ENCODE results near the gene DHX35.
"Not testable (repeated sequence)": the region's sequence is repeated elsewhere in the genome, so short reads cannot be mapped to it uniquely, and the experiment has no call there.

DHX35 gene

DNA sequence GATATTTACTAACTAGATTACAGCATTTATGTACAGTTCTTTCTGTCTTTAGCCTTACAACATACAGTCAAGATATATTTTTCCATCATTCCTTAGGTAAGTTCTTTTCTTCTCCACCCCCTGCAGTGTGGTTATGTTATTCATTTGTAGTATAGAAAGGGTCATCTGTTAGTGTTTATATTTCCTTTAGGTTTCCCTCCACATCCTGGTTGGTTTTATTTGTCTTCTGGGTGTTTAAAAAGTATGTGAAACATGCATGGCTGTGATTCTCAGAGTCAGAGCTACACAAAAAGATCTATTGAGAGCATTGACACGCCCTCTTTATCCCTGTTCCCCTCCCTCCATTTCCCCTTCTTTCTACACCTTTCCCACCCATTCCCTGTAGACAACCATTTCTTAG lies 20.1 kb downstream of the DHX35 start:
- no peak for DNase-seq

DNA sequence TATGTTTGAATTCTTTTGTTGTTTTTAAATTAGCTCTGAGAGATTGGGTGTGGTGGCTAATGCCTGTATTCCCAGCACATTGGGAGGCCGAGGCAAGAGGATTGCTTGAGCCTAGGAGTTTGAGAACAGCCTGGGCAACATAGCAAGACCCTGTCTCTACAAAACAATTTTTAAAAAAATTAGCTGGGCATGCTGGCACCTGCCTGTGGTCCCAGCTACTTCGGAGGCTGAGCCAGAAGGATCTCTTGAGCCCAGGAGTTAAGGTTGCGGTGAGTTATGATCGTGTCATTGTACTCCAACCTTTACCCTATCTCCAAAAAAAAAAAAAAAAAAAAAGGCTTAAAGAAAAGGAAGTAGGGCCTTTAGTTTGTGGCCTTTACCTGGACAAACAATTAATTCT lies 22.9 kb downstream of the DHX35 start:
- DNase-seq = no peak

DNA sequence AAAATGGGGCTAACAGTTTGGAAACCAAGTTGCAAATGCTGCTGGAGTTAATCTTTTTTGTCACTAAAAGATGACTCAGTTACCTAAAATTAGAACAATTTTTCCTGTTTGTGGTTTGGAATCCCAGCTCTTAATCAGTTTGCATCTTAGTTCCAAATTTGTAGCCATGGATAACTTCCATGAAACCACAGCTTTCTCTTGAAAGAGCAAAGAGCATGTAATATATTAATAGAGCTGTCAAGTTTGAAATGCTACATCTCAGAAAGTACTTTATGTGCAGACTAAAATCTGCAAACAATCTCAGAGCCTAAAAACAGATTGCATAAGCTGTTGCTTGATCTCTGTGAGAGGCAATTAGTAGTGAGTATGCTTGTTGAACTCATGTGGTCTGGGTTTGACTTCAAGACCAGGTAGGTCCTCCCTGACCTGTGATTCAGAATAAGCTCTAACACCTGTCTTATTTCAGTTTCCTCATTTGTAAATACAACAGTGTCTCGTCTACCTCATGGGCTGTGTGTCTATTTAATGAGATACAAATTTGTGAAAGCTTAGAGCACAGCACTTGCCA lies 23.5 kb downstream of the DHX35 start:
- no peak for DNase-seq

DNA sequence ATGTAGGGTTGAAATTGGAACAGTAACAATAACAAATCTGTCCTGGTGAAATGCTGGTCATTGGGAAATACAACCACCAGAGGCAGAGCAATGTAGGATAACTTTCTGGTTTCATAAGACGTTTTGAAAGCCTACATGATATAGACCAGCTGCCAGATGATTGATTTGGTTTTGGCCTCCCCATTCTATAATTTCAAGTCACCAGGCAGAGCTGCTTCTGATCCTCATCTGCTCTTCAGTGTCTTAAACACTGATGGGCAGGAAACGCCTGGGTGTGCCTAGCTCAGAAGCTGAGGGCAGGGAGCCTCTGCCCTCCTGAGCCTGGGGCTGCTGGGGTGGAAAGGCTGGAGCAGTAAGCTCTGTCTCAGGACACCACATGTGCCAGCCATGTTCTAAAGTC lies 24.5 kb downstream of the DHX35 start:
- no peak for DNase-seq

DNA sequence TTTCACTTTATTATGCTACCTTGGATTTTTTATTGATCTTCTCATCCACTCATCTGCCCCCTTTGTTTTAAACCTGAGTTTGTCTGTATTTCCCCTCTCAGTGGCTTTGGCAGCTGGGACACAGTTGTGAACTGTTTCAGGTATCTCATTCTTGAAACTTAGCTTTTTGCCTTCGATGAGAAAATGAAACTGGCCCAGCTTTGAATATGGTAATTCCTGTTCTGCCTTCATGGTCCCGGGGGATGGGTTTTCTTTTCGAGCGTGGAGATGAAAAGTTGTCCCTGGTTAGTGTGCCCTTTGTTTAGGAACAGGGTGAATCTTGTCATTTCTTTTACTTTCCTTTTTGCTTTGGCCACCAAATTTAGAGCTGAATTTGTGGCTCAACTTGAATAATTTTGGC lies 25.6 kb downstream of the DHX35 start:
- no peak for DNase-seq

DNA sequence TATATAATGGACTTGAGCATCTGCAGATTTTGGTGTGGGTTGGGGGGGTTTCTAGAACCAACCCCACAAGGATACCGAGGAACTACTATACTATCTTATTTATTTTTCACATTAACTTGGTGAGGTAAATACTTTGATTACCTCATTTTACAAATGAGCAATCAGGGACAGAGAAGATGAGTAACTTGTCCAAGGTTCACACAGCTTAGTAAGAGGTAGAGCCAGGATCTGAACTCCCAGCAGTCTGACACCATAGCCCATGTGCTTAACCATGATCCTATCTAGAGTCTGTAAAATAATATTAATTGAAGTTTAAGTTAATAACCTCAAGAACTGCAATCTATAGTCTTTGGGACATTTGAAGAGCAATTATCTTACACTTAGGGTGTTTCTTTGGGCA lies 28.6 kb downstream of the DHX35 start:
- no peak for DNase-seq

DNA sequence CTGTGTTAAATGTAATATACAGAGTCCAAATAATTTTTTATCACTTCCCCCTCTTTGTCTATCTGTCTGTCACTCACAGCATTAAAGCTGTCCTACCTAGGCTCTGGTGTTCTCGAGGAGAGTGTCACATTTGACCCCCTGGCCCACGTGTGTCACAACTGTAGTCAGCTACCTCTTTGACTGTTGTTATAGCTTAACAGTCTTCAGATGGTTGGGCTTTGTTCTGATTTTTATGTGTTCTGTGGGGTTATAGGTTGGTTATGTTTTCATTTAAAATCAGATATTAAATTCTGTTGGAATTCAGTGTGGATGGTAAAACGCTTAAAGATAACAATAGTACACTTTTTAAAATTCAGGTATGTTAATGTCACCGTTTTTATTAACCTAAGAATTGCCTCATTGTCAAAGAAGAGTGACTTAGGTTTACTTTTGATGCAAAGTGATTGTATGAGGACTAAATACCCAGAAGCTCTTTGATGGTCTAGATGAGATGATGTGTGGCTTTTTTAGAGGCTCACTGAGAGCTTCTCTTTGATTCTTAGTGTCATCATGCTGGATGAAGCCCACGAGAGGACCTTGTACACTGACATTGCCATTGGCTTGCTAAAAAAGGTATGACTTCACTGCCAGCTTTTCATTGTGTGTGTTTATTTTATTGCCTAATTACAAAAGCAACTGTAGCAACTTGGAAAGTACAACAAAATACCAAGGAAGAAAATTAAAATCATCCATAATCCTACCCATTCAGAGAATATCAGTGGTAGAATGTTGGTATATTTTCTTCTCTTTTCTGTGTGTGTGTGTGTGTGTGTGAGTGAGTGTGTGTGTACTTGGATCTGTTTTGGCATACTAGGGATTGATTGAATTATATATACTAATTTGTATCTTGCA lies 29.9 kb downstream of the DHX35 start:
- DNase-seq = no peak

DNA sequence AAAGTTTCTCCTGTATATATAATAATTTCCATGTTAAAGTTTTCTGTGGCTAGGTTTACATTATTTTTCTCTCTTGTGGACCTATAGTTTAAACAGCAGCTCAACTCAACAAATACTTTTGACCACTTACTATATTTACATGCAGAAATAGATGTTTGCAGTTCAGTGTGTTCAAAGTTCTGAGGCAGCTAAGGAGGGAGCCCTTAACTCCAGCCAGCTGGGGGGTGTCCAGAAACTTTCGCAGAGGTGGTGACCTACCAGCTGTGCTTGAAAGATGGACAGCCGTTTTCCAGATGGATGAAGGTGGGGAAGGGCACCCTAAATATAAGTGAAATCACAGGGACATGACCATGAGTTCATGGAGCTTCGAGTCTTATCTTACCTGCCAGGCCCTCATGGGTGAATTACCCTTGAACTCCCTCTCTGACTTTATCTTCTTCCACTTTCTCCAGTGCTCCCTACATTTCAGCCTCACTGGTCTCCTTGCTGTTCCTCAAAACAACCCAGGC lies 33.4 kb downstream of the DHX35 start:
- DNase-seq = no peak

DNA sequence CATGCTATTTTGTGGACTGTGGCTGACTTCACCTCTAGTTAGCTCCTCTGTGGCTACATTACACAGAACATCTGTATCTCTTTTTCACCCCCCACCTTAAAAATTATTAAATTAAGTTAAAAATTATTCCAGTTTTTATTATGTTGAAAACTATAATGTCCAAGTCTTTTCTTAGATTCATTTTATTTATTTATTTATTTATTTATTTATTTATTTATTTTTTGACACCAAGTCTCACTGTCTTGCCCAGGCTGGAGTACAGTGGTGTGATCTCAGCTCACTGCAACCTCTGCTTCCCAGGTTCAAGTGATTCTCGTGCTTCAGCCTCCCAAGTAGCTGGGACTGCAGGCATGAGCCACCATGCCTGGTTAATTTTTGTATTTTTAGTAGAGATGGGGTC lies 34.7 kb downstream of the DHX35 start:
- not testable (repeated sequence) for DNase-seq

DNA sequence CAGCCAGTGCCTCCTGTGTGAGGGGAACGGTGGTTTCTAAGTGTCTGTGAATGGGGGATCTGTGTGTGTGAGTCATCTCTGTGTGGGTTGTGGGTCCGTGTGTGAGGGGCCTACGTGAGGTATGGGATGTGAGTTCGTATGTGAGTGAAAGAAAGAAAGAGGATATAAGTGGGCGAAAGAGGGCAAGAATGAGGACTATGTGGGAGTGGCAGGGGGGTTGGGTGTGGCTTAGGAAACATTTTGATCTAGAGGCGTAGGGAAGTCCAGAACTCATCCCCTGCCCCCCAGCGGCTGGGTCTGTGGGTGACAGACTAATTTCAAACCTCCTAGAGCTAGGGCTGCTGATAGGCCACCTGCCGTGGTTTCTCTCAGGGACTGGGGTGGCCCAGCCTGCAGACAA lies 35.5 kb downstream of the DHX35 start:
- DNase-seq = peak; percentile 12

DNA sequence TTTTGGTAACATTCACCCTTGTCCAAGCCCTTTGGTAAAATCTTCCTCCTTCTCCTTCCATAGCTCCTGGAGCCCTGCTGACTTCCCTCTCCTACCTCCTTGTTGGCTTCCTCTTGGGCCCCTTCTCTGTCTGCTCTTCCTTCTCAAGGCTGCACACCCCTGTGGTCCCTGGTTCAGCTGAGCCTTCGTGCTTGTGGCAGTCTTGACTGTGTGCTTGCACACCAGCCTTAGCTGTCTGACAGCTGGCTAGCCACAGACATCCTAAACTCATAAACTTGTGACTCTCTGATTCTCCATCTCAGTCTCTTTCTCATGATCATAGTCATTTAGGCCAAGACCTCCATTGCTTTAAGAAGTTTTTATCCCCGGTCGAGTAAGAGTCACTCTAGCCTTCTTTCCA lies 37.1 kb downstream of the DHX35 start:
- no peak for DNase-seq

DNA sequence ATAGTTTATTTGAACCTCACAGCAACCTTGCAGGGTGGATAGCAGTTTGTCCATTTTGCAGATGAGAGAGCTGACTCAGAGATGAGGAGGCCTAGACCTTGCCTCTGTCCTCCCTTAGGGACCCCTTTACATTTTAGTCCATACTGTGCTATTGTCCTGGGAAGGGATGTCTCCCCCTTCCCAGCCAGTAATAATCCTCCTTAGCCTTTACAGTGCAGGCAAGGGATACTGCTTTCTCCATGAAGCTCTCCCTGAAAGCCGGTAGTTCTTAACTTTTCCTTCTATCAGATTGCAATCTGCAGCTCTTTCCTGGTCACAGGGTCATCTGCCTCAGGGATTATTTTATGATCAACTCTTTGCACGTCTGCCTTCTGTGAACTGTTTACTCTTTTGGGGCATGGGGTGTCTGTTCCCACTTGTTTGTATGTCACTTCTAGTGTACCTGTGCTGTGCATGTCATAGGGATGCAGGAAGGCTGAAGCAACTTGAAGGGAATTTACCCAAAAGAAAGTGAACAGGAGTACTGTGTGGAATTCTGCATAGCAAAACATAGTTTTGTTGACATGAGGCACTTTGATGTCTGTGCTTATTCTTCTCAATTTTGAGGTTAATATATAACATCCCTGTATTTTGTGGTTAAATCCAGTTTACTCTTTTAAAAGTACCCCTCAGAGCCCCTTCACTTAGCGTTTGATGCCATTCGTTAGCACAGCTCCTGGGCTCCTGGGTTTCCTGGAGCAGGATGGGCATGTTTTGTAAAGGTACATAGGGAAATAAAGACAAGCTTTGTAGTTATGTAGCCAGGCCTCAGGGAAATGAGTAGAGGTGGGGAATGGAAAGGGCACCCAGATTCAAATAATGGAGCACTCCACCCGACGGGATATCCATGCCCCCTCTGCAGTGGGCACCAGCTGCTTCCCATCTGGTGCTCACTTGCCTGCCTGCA lies 38.1 kb downstream of the DHX35 start:
- DNase-seq = no peak

DNA sequence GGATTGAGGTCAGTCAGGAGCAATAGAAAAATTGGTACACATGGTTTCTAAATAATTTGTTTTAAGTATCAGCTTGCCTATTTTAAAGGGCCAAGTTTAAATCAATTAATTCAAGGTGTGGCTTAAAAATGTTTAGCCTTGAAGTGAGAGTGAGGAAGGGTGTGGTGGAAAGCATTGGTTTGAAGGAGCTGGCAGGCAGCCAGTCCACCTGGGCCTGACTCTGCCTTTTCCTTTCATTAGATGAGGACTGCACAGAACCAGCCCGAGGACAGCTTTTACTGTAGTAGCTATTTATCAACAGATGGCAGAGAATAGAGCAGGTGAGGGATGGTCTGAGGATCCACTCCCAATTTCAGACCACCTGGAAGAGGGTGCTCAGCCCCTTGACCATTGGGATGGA lies 42.4 kb downstream of the DHX35 start:
- DNase-seq = peak; percentile 66

DNA sequence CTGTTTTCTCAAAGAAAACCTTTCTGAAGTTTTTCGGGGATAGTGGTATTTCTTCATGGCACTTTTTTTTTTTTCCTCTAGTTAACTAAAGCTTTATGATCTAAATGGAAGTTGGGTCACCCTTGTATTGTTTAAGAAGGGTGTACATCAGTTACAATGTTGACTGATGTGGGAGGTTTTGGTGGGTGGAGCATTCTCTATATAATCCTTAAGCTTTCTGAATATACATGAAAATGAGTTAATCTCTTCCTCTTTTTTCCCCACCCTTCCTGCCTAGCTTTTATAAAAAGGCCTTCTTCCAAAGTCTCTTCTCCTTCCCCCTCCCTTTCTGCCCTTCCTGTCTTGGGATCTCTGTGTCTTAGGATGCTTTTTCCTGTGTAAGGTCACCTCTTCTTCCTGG lies 47.2 kb downstream of the DHX35 start:
- DNase-seq = no peak

DNA sequence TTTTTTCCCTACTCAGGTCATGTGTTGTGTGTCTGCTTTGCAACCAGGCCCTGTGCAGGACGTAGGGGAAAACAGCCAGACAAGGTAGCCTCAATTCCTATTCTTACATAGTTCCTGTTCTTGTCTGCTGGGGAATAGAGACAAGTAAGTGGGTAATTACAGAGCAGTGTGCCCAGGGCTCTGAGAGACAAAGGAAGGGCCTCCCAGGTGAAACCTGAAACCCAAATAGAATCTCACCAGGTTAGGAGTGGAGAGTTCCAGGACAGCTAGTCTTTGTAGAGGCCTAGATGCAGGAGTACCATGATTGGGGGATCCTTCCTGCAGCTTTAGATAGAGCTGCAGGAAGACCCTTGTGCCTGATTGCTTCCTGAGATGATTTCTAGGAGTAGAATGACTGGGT lies 48.4 kb downstream of the DHX35 start:
- no peak for DNase-seq

DNA sequence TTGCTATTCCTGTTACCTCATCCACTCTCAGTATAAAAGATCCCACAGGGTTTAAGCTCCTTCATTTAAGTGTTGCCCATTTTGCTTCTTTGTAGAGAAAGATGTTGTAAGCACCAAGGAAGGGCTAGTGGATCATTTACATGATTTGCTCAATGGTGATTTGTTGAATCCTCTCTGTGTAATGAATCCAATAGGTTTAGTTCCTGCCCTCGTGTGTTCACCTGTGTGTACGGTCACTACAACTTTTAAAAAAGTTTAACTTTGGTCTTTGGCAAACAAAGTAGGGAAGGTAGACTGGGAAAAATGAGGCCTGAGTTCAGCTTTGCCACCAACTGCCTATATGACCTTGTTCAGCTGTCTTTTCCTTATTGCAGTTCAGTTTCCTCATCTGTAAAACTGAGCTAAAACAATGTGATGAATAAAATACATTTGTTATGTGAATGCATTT lies 51.5 kb downstream of the DHX35 start:
- DNase-seq = no peak

DNA sequence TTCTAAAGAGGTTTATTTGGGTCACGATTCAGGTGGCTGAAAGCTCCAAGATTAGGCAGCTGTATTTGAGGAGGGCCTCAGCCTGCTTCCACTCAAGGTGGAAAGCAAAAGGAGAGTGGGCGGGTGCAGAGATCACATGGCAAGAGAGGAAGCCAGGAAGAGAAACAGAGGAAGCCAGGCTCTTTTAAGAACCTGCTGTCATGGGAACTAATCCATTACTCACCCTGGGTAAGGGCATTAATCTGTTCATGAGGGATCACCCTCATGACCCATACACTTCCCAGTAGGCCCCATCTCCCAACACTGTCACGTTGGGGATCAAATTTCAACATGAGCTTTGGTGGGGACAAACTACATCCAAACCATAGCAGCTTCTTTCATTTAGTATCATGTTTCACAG lies 53.9 kb downstream of the DHX35 start:
- DNase-seq = no peak

DNA sequence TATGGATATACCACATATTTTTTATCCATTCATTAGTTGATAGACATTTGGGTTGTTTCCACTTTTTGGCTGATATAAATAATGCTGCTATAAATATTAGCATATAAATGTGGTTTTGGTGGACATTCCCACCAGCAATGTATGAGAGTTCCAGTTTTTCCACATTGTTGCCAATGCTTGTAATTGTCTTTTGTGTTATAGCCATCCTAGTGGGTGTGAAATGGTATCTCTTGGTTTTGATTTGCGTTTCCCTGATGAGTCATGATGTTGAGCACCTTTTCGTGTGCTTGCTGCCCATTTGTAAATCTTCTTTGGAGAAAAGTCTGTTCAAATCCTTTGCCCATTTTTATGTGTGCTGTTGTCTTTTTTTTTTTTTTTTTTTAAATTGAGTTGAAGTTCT lies 54.4 kb downstream of the DHX35 start:
- DNase-seq = no peak

DNA sequence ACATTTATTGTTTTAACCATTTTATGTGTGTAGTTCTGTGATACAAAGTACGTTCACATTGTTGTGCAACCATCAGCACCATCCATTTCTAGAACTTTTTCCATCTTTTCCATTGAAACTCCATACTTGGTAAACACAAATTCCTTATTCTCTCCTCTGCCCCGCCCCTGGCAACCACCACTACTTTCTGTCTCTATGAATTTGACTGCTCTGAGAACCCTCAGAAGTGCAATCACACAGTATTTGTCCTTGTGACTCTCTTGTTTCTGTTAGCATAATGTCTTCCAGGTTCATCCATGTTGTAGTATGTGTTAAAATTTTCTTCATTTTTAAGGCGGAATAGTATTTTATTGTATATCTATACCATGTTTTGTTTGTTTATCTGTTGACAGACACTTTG lies 56.9 kb downstream of the DHX35 start:
- no peak for DNase-seq

DNA sequence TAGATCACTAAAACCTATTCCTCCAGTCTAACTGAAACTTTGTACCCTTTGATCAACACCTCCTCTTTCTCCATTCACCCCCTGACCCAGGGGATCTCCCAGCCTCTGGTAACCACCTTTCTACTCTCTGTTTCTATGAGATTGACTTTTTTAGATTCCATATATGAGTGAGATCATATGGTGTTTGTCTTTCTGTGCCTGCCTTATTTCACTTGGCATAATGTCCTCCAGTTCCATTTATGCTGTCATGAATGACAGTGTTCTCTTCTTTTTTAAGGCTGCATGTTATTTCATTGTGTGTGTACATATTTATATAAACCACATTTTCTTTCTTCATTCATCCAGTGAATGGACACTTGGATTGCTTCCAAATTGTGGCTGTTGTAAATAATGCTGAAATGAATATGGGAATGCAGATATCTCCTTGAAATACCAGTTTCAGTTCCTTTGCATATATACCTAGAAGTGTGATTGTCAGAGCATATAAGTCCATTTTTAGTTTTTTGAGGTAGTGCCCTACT lies 57.7 kb downstream of the DHX35 start:
- DNase-seq = no peak

DNA sequence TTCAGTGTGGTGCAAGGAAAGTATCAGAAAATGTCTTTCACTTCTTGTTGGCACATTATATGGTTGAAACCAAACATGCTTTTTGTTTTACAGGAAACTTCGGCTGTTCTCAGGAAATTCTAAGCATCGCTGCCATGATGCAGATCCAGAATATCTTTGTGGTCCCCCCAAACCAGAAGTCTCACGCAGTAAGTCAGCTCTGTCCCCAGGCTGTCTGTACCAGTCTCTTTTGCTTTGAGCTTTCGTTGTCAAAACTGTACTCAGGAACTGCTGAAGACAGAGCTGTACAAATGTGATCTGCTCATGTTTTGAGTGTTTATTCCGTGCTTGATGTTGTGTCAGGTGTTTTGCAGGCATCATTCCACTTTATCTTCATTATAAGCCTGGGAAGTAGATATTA lies 59.6 kb downstream of the DHX35 start:
- no peak for DNase-seq

DNA sequence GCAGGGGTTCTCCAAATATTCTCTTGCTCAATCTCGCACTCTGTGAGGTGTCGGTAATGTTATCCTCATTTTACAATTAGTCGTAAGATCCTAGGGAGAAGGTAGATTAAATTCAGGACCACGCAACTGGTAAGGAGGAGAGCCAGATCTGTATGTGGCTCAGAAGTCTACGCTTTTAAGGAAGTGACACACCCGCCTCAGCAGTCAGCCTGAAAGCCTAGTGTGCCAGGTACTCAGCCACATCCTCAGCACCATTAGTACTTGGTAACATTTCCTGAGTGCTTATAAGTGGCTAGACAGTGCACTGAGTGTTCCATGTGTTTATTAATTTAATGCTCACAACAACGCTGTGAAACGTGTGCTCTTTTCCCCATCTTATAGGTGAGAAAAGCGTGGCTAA lies 63.7 kb downstream of the DHX35 start:
- peak; percentile 29 for DNase-seq

DNA sequence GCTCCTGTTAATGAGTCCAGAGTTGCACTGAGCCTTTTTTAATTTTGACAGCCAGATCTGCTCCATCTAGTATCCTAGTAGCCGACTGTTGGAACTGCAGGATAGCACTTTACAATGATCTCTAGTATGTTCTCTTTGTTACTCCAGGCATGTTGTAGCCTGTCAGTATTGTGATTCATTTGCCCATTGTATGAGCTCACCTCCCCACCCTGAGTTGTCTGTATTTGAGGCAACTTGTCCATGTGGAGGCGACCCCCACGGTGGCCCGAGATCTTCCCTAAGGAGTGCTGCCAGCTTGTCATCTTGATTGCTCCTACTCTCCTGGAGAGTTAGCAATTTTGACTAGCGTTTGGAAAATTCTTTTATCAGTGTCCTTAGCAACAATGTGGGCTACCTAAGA lies 67.2 kb downstream of the DHX35 start:
- DNase-seq = no peak
